NCI-H510A (cell line): ENCODE data around the gene JMJD6.

Source experiments
- DNase-seq: peaks from one replicate; lab custom pipeline; 2025; lab: John Stamatoyannopoulos, UW

Gene JMJD6

GRCh38 chr17:76679239-76679638 is 47.2 kb downstream of the JMJD6 start:
- no peak for DNase-seq

GRCh38 chr17:76678330-76678729 is 48.1 kb downstream of the JMJD6 start:
- no peak for DNase-seq

GRCh38 chr17:76677406-76677805 is 49.0 kb downstream of the JMJD6 start:
- no peak for DNase-seq

- no peak for DNase-seq
Measured at GRCh38 chr17:76676629-76677028, 49.8 kb downstream of the JMJD6 start.

GRCh38 chr17:76675648-76676047 is 50.8 kb downstream of the JMJD6 start:
- no peak for DNase-seq

- no peak for DNase-seq
Measured at GRCh38 chr17:76674600-76674999, 51.8 kb downstream of the JMJD6 start.

- DNase-seq, result no peak
Measured at GRCh38 chr17:76673729-76674128, 52.7 kb downstream of the JMJD6 start.

- DNase-seq, result no peak
Measured at GRCh38 chr17:76672892-76673291, 53.5 kb downstream of the JMJD6 start.

GRCh38 chr17:76672270-76672851 is 54.0 kb downstream of the JMJD6 start:
- no peak for DNase-seq

GRCh38 chr17:76671912-76672262 is 54.5 kb downstream of the JMJD6 start:
- no peak for DNase-seq

- peak; percentile 99 for DNase-seq
Measured at GRCh38 chr17:76671123-76671911, 55.1 kb downstream of the JMJD6 start.

- DNase-seq, result no peak
Measured at GRCh38 chr17:76670718-76671122, 55.7 kb downstream of the JMJD6 start.

- no peak for DNase-seq
Measured at GRCh38 chr17:76670020-76670717, 56.2 kb downstream of the JMJD6 start.
